IPS-NIHi11 (cell line): ENCODE measurements around the gene HOXB1.
"Not testable (repeated sequence)": the region's sequence is repeated elsewhere in the genome, so short reads cannot be mapped to it uniquely, and the experiment has no call there.

Source experiments
- DNase-seq: peaks from one replicate; pipeline ENCODE4 v3.0.0; 2012; ENCODE audit warnings: mixed read lengths, low spot score

Gene HOXB1

DNA sequence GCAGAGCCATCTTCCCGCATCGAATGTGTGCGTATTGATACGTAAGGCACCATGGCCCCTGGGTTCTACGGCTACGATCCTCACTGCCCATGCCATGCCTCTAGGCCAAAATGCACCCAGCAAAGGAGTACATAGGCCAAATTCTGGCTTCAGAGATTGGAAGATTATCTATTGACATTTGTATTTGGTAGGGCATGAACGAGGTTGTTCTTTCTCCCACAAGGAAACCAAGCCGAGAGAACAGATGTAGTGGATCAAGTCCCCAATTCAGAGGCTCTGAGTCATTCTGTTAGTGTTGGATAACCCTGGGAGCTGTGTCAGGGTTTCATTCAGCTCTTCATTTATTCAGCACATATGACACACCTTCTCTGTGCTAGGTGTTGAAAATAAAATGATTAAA is 36.5 kb downstream of the HOXB1 start:
- no peak for DNase-seq

DNA sequence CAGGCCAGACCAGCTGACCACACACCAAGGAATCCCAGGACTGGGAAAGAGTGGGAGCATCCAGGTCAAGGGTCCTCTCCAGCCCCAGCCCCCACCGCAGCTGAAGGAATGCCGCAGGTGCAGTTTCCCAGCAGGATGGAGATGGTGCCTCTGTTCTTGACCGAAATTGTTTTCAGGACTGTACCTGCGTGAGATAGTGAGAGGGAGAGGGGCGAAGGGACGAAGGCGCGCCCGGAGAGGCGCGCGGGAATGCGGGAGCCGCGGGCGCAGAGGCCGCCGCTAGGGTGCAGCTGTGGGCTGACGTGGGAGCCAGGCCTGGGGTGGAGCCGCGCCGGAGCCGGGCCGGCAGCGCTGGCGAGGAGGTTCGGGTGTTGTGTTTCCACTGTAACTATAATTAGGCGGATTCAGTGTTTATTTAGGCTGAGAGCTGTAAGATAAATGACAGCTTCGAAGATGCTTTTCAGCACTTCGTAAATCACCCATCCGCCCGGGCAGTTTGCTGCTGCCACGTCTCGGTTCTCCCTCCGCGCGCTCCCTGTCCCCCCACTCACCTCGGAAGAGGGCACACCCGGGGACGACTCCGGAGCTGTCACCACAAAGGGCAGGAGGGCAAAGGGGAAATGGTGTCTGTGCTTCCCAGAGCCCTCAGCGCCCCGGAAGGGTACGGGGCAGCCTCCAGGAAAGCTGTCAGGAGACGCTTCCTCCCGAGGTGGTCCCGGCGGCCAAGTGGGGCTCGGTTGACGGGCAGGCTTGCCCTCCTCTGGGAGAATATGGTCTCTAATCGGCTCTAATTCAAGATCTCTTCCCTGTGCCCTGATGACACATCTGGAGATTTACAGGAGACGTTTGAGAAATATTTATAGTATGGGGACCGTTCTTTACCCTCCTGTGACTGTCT is 38.2 kb downstream of the HOXB1 start:
- peak; percentile 84 for DNase-seq

DNA sequence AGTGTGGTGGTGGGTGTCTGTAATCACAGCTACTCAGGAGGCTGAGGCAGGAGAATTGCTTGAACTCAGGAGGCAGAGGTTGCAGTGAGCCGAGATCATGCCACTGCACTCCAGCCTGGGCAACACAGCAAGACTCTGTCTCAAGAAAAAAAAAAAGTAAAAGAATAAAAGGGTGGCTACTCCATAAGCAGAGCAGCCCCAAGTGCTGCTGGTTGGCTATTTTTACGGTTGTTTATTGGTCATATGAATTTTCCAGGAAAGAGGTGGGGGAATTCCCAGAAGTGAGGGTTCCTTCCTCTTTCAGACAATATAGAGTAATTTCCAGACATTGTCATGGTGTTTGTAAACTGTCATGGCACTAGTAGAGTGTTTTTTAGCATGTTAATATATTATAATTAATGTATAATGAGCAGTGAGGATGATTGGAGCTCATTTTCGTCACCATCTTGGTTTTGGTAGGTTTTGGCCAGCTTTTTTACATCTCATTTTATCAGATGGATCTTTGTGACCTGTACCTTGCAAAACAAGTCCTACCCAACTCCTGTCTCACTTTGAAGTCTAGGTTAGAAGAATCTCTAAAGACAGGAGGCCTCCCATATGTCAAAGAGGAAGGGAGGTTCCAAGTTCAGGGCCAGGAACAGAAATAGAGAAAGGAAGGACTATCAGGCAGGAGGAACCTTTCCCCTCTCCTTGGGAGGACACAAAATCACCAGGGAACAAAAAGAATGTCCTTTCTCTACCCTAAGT is 39.1 kb downstream of the HOXB1 start:
- DNase-seq: no peak

DNA sequence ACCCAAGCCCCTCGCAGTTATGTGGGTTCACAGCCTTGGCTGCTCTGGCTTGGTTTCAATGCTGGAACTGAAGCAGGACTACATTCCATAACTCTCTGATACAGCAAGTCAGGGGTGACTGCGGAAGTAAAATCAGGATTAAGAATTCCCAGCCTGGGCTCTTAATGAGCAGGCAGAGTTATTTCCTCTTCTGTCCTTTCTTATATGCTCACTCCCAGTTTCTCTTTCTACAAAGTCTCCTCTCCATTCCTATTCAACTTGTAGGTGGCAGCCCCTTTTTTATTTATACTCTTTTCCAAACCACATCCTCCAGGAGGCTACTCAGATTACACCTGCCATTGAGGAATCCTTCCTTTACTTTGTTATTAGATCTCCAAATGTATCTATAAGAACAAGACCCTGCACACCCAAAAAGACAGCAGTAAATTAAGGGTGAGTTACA is 40.3 kb downstream of the HOXB1 start:
- no peak for DNase-seq

DNA sequence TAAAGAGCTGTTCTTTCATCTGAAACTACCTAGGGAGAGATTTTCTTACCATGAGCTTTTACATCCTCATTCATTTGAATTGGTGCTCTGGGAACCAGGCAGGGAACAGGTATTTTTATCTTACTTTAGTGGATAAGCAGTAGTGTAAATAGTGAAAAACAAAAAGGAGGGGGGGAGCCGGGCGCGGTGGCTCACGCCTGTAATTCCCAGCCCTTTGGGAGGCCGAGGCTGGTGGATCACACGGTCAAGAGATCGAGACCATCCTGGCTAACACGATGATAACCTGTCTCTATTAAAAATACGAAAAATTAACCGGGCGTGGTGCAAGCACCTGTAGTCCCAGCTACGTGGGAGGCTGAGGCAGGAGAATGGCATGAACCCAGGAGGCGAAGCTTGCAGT is 41.0 kb downstream of the HOXB1 start:
- DNase-seq: no peak

DNA sequence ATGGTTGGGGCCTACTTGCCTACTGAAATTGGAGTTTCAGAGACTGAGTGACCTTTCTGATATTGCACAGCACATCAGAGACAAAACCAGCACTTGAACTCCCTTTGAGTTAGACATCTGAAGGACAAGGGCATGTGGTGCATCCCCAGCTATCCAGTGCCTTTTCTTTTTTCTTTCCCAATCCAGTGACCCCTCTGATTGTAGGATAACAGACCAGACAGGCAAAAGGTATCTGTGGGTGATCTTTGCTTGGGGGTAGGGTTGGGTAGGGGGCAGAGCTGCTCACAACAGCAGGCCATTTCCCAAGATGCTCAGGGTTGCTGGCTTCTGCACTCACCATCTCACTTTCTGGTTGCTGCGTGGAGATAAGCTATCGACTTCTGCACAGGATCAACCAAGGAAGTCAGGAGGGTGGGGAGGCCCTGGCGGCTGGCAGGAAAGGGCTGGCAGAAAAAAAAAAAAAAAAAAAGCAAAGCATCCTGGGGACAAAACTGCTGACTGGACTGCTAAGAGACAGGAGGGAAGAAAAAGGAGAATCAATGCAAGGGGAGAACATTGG is 42.2 kb downstream of the HOXB1 start:
- DNase-seq: no peak

DNA sequence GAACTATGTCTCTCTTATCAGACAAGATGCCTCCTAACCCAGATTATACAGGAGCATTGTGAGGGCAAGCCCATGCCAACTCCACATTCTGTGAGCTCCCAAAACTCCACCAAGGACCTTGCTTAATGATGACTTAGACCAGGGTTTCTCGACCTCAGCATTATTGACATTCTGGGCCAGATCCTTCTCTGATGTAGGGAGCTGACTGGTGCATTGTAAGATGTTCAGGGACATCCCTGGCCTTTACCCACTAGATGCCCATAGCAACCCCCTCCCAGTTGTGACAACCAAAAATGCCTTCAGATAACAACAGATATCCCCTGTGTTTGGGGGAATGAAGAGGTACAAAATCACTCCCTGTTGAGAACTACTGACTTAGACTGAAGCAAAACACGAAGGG is 43.6 kb downstream of the HOXB1 start:
- no peak for DNase-seq

DNA sequence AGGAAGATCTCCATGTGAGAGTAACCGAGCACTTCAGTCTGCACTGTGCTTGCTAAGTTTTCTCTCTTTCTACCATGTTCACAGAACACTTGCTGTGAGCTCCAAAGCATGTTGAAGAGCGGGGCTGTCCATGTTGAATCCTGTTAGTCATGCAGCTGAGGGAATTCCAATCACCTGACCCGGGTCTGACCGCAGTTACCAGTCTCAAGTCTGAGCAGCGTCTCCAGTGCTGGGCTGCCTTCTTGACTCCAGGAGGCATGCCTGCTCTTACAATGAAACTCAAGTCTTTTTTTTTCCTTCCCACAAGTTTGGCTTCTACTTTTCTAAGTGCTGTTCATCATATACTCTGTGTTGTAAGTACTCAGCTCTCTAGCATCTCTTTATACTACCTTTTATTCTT is 44.3 kb downstream of the HOXB1 start:
- no peak for DNase-seq

DNA sequence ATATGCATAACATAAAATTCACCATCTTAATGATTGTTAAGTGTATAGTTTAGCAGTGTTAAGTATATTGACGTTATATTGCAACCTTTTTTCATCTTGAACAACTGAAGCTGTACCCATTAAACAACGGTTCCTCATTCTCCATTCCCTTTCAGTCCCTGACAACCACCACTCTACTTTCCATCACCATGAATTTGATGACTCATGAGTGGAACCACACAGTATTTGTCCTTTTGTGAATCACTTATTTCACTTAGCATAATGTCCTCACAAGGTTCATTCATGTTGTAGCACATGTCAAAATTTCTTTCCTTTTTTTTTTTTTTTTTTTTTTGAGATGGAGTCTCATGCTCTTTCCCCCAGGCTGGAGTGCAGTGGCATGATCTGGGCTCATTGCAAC is 46.0 kb downstream of the HOXB1 start:
- DNase-seq: no peak

DNA sequence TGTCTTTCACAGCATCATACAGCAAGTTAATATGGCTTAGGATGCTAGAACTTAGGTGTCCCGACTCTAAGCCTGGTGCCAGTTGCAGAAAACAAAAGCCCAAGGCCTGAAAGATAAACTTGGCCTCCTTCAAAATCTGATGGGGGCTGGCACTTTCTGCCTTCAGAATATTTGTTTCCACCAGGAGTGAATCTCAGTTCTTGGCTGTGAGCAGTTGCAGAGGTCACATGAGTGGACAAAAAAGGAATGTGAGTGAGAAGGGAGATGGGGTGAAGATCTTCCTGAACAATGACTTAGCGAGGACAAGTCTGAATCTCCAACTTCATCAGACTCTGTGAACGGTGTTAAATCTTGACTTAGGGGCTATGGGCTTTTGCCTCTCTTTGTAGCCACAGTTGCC is 46.6 kb downstream of the HOXB1 start:
- DNase-seq: no peak

DNA sequence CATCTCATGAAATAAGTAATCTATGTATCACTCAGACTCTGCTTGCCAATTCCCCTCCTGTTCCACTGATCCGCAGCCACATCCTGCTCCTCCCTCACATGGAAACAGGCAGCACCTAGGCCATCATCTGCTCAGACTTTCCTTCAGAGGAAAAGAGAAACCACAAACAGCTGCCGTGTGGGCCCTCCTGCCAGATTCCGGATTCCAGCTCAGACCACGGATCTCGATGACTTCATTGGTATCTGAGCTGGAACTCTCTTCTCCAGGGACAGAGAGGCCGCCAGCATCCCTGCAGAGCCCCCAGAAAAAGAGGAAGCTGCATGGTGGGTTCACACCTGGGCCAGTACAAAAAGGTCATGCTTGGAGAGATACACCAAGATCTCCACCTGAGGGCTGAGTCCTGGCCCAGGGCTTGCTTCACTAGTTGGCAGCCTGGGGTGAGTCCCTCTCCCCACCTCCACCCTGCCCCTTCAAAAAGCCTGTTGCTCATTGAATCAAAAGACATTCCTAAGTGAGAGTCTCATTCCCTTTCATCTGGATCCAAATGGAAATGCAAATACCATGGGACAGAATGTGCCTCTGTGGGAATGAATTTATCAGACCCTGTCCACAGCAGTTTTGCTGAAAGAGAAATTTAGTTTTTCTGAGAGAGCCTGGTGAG is 47.2 kb downstream of the HOXB1 start:
- no peak for DNase-seq

DNA sequence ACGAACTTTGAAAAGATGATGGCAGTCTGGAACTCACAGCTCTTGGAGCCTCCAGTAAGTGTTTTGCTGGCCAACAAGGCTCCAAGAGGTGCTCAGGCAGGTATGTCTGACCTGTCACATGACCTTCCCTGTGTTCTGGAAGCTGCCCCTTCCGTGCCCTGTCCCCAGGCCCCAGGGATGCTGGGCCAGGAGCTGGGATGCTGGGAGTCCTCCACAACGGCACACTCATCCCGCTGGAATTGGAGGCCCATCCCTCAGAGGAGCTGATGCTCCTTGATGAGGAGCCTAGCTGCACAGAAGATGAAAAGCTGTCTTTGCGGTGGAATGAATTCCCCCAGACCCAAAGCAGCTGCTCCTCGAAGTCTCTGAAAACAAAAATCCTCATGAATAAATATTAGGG is 47.8 kb downstream of the HOXB1 start:
- no peak for DNase-seq

DNA sequence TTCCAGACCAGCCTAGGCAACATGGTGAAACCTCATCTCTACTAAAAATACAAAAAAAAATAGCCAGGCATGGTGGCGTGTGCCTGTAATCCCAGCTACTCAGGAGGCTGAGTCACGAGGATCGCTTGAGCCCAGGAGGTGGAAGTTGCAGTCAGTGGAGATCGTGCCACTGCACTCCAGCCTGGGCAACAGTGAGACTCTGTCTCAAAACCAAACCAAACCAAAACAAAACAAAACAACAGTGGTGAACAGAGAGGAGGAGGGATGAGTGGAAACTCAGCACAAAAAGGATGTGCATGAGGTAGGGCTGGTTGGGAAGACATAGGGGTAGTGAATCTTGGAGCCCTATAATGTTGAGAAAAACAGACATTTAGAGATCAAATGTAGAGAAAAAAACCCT is 48.5 kb downstream of the HOXB1 start:
- not testable (repeated sequence) for DNase-seq

DNA sequence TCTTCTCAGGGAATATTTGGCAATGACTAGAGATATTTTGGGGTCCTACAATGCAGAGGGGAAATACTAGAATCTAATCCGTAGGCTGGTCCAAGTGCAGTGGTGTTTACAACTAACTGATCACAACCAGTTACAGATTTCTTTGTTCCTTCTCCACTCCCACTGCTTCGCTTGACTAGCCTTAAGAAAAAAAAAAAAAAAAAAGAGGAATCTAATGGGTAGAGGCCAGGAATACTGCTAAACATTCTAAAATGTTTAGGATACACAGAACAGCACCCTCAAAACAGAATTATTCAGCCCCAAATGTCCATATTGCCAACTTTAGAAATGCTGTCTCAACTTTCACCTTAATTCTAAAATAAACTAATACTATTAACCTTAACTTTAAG is 51.8 kb downstream of the HOXB1 start:
- DNase-seq: no peak
